Breast epithelium (tissue), 4 donors: ENCODE results near the gene HIPK1. TPM values are rescaled to one million over a fixed set of nuclear protein-coding genes. Genes with fewer than 3 reads are reported as not detected.

Experiments
- DNase-seq, 2 donors: peaks; one replicate each; pipeline ENCODE4 v3.0.0-alpha.2; 2019; ENCODE audit warnings: low spot score in 2 of 2
- H3K27ac ChIP-seq, 2 donors: fragments of 200-600 bp; sonication (generic) in 1 of 2; one replicate each; pipeline ENCODE4 v1.5.1; 2016 to 2019; ENCODE audit warnings: mild to moderate bottlenecking in 1 of 2
- H3K27me3 ChIP-seq, 2 donors: fragments of 200-600 bp; sonication (generic) in 1 of 2; one replicate each; pipeline versions ENCODE4 v1.5.1 to v1.6.0; 2017 to 2019; ENCODE audit warnings: control low read depth in 1 of 2, mild to moderate bottlenecking in 1 of 2
- H3K36me3 ChIP-seq: fragments of 200-600 bp; one replicate; pipeline ENCODE4 v1.5.1; 2019
- H3K4me1 ChIP-seq, 2 donors: fragments of 200-600 bp; sonication (generic); one replicate each; pipeline ENCODE4 v1.5.1; 2016 to 2019; ENCODE audit warnings: control low read depth in 1 of 2
- H3K4me3 ChIP-seq, 3 donors: fragments of 200-600 bp; sonication (generic); 1 replicate in 2 of 3; 2 replicates in 1 of 3; pipeline ENCODE4 v1.5.1; 2016 to 2019; ENCODE audit warnings: mild to moderate bottlenecking in 3 of 3, moderate library complexity in 2 of 3
- H3K9me3 ChIP-seq, 2 donors: fragments of 200-600 bp; sonication (generic) in 1 of 2; one replicate each; pipeline ENCODE4 v1.5.1; 2016 to 2019; ENCODE audit warnings: control low read depth in 1 of 2
- CTCF ChIP-seq, 3 donors: fragments of 450-650 bp; IDR thresholded peaks; one replicate each; pipeline ENCODE4 v1.5.1; 2016 to 2017; ENCODE audit warnings: antibody characterized with exemption in 3 of 3, mild to moderate bottlenecking in 3 of 3, moderate library complexity in 3 of 3
- POLR2A ChIP-seq: fragments of 450-650 bp; IDR thresholded peaks from one replicate; pipeline ENCODE4 v1.6.1; 2016; ENCODE audit warnings: antibody characterized with exemption, mild to moderate bottlenecking, moderate library complexity
- POLR2AphosphoS5 ChIP-seq, 3 donors: sonication (generic); formaldehyde crosslinking; IDR thresholded peaks; one replicate each; pipeline ENCODE4 v1.6.1; 2017; ENCODE audit warnings: antibody characterized with exemption in 3 of 3
- intact Hi-C: fragments of 100-400 bp; cut with DNase I; formaldehyde crosslinking; loops from one replicate; pipeline ENCODE4 v1.15.1; 2023; ENCODE audit warnings: low total_unique reads
- total RNA-seq, 3 donors: library from RNA; depleted of rRNA; stranded (reverse); fragments of >200 nt; gene quantifications; one replicate each; pipeline ENCODE4 v1.1.0, GENCODE V29; 2016

The HIPK1 gene
- total RNA-seq, 3 donors from 2014 or later, result 46.9 to 66.2 (median 57.8) TPM

- Histone ChIP-seq H3K36me3 (no peaks in the 10 kb centered on the region), H3K27me3 (no peaks in the 10 kb centered on the region), H3K27ac (peak overlapping the region in 1 of 2 donors; percentile 92), H3K9me3 (no peaks in the 10 kb centered on the region), H3K4me1 (peaks cover 5 to 9% of the 10 kb centered on the region in 2 donors), H3K4me3 (no peak overlapping the region)
- intact Hi-C loops, result no loop called here
- DNase-seq, result no peak
- TF ChIP-seq CTCF (IDR thresholded peaks at IDR 0.05) (no peak), POLR2A (no peak), POLR2AphosphoS5 (IDR thresholded peaks at IDR 0.05) (no peak)
These were observed 55.6 kb downstream of the HIPK1 start for GRCh38 chr1:113984710-113985109.

- TF ChIP-seq POLR2A (no peak), POLR2AphosphoS5 (IDR thresholded peaks at IDR 0.05) (no peak), CTCF (IDR thresholded peaks at IDR 0.05) (no peak)
- Histone ChIP-seq H3K9me3 (no peaks in the 10 kb centered on the region), H3K27me3 (no peaks in the 10 kb centered on the region), H3K27ac (no peak overlapping the region), H3K4me3 (no peak overlapping the region), H3K4me1 (peaks cover 5 to 9% of the 10 kb centered on the region in 2 donors), H3K36me3 (no peaks in the 10 kb centered on the region)
- intact Hi-C loops, result no loop called here
- DNase-seq, result no peak
These were observed 57.7 kb downstream of the HIPK1 start for GRCh38 chr1:113986802-113987201.

GRCh38 chr1:113987259-113987658 lies 58.1 kb downstream of the HIPK1 start:
- Histone ChIP-seq H3K27ac (no peak overlapping the region), H3K27me3 (no peaks in the 10 kb centered on the region), H3K9me3 (no peaks in the 10 kb centered on the region), H3K4me1 (peaks cover 5 to 9% of the 10 kb centered on the region in 2 donors), H3K4me3 (no peak overlapping the region), H3K36me3 (no peaks in the 10 kb centered on the region)
- DNase-seq, result no peak
- intact Hi-C loops, result no loop called here
- TF ChIP-seq POLR2AphosphoS5 (IDR thresholded peaks at IDR 0.05), result no peak

GRCh38 chr1:113990530-113990929 lies 61.4 kb downstream of the HIPK1 start:
- peaks cover 3 to 9% of the 10 kb centered on the region in 2 donors for H3K9me3 ChIP-seq
- intact Hi-C loops, result no loop called here
- no peaks in the 10 kb centered on the region for H3K4me1 ChIP-seq
- DNase-seq, result no peak
- H3K27me3 ChIP-seq, result no peaks in the 10 kb centered on the region
- H3K4me3 ChIP-seq, result no peak overlapping the region
- no peaks in the 10 kb centered on the region for H3K36me3 ChIP-seq
- H3K27ac ChIP-seq, result no peak overlapping the region
- TF ChIP-seq POLR2A (no peak), POLR2AphosphoS5 (IDR thresholded peaks at IDR 0.05) (no peak), CTCF (IDR thresholded peaks at IDR 0.05) (no peak)

GRCh38 chr1:113990961-113991360 lies 61.8 kb downstream of the HIPK1 start:
- intact Hi-C loops, result no loop called here
- Histone ChIP-seq H3K4me3 (no peak overlapping the region), H3K27me3 (no peaks in the 10 kb centered on the region), H3K36me3 (no peaks in the 10 kb centered on the region), H3K9me3 (peaks cover 3 to 14% of the 10 kb centered on the region in 2 donors), H3K4me1 (no peaks in the 10 kb centered on the region), H3K27ac (no peak overlapping the region)
- TF ChIP-seq POLR2A (no peak), POLR2AphosphoS5 (IDR thresholded peaks at IDR 0.05) (no peak), CTCF (IDR thresholded peaks at IDR 0.05) (no peak)
- DNase-seq, result no peak

DNA sequence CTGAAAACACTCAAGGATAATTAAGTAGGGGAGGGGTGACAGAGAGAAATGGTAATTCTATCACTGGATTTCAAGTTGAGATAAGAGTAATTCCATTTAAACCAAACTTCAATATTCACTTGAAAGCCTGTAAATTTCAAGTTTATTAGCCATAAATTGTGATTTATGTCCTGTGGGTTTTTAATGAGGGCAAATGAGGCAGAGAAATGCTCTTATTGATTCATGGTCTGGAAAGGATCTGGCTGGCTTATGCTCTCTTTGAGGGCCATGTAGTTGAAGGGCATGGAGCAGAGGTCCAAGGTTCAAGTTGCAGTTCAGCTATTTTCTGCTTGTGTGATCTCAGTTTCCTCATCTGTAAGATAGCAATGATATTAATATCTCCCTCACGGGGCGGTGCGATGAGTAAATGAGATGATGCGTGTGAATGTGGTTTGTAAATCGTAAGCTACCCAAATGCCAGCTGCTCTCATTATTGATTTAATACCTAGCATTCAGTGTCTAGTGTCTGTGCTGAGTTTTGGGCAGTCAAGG lies 62.4 kb downstream of the HIPK1 start:
- H3K27me3 ChIP-seq, result no peaks in the 10 kb centered on the region
- TF ChIP-seq CTCF (IDR thresholded peaks at IDR 0.05), result no peak
- TF ChIP-seq POLR2AphosphoS5 (IDR thresholded peaks at IDR 0.05), result no peak
- TF ChIP-seq POLR2A, result no peak
- H3K4me1 ChIP-seq, result no peaks in the 10 kb centered on the region
- H3K4me3 ChIP-seq, result no peak overlapping the region
- H3K36me3 ChIP-seq, result no peaks in the 10 kb centered on the region
- H3K27ac ChIP-seq, result no peak overlapping the region
- H3K9me3 ChIP-seq, result peaks cover 3 to 19% of the 10 kb centered on the region in 2 donors
- intact Hi-C loops, result no loop called here
- DNase-seq, result no peak
